H1 (cell line): ENCODE data around the gene NME7.

Source experiments
- CHD2 ChIP-seq: IDR thresholded peaks from 2 replicates; pipeline ENCODE4 v1.6.1; 2012; ENCODE audit warnings: low read length, improper control_type of control experiment
- FOSL1 ChIP-seq: IDR thresholded peaks from 2 replicates; pipeline ENCODE4 v1.6.1; 2011; ENCODE audit warnings: mild to moderate bottlenecking, low read depth, low read length, moderate library complexity; ENCODE audit not compliant: insufficient read depth
- MAX ChIP-seq: IDR thresholded peaks from 2 replicates; pipeline ENCODE4 v1.6.1; 2012; ENCODE audit warnings: inconsistent platforms
- SIN3A ChIP-seq, 2 experiments: IDR thresholded peaks in 1 of 2; conservative IDR thresholded peaks in 1 of 2; 2 replicates each; pipeline ENCODE4 v1.6.1; 2011 to 2012; ENCODE audit warnings: low read length in 2 of 2, improper control_type of control experiment in 1 of 2, low read depth in 1 of 2, mild to moderate bottlenecking in 1 of 2
- ZNF274 ChIP-seq: IDR thresholded peaks from 2 replicates; pipeline ENCODE4 v1.7.0; 2012; ENCODE audit warnings: low read length, borderline replicate concordance; ENCODE audit errors: extremely low read depth

GRCh38 chr1:169085911-169086310 is 281.7 kb downstream of the NME7 start:
- TF ChIP-seq CHD2 = no peak
- no peak for TF ChIP-seq MAX
- no peak for TF ChIP-seq ZNF274
- TF ChIP-seq SIN3A (conservative IDR thresholded peaks at IDR 0.05 in 1 of 2, IDR thresholded peaks at IDR 0.05 in 1 of 2; ENCODE audit: low read depth in 1 of 2, low read length in 2 of 2) = no peak
- no peak for TF ChIP-seq FOSL1
